Measurements from ENCODE around the gene SDR42E1. TPM values are rescaled to one million over a fixed set of nuclear protein-coding genes. Genes with fewer than 3 reads are reported as not detected.

The SDR42E1 gene
- total and polyA plus RNA-seq, 2 of the 8 experiments (the other 6 are each of a cell fraction or from before 2014, with no cell fraction given) = 0.03 TPM; not detected in 1

- no peaks in the 10 kb centered on the region for H3K9me3 ChIP-seq (ENCODE audit: insufficient read depth in 2 of 2, low read depth in 1 of 2, low read length in 1 of 2)
- H3K23me2 ChIP-seq (ENCODE audit: low read depth, low read length) = no peaks in the 10 kb centered on the region; the same call in 1 of the 2 replicates
- FAIRE-seq = no peak
- no peak overlapping the region for H4K5ac ChIP-seq (ENCODE audit: insufficient read length, low read depth, low read length)
- H3K79me2 ChIP-seq (ENCODE audit: control insufficient read depth in 1 of 2, insufficient read depth in 2 of 2, low read length in 2 of 2) = no peaks in the 10 kb centered on the region
- H3K4ac ChIP-seq (replicated peaks; ENCODE audit: insufficient read length, low read depth, low read length) = no peak overlapping the region
- no peak for DNase-seq (ENCODE audit: low read depth in 1 of 2, low spot score in 2 of 2)
- H3K9ac ChIP-seq (replicated peaks in 1 of 4; ENCODE audit: extremely low read depth in 1 of 4, low read depth in 3 of 4, low read length in 3 of 4) = no peak overlapping the region
- H4K91ac ChIP-seq (replicated peaks; ENCODE audit: insufficient read length, low read length) = no peak overlapping the region
- no peaks in the 10 kb centered on the region for H3K27me3 ChIP-seq (replicated peaks in 1 of 4; ENCODE audit: control insufficient read depth in 3 of 4, extremely low read depth in 1 of 4, insufficient read depth in 3 of 4, low read length in 3 of 4)
- whole genome bisulfite sequencing, 2 experiments (ENCODE audit: extremely low coverage in 1 of 2, insufficient coverage in 1 of 2, insufficient read length in 1 of 2, insufficient replicate concordance in 2 of 2, low coverage in 1 of 2, low lambda C conversion rate in 2 of 2, missing lambda C conversion rate in 1 of 2) = 63% methylated on average over 2 of the region's 2 CpGs; no CpG with 5 or more reads in 1 of the 2 experiments
- no peak overlapping the region for H3K18ac ChIP-seq (ENCODE audit: extremely low read depth, low read length)
- H2AFZ ChIP-seq (ENCODE audit: low read length) = no peak overlapping the region
- no peak overlapping the region for H3K4me2 ChIP-seq (ENCODE audit: insufficient read depth in 1 of 2, low read depth in 2 of 2, low read length in 2 of 2)
- POLR2A ChIA-PET (ENCODE audit: partially characterized antibody) = no interaction called here
- no peak overlapping the region for H3K56ac ChIP-seq (replicated peaks; ENCODE audit: insufficient read length, low read depth, low read length)
- no peaks in the 10 kb centered on the region for H4K20me1 ChIP-seq (replicated peaks in 1 of 2; ENCODE audit: control insufficient read depth in 1 of 2, insufficient read depth in 2 of 2, low read length in 2 of 2)
- TF ChIP-seq RFX5 (IDR thresholded peaks at IDR 0.05; ENCODE audit: borderline replicate concordance, low read depth, low read length) (no peak), SP4 (IDR thresholded peaks at IDR 0.05; ENCODE audit: low read length) (no peak), RBBP5 (IDR thresholded peaks at IDR 0.05; ENCODE audit: borderline replicate concordance, low read depth, low read length) (no peak), MAFK (IDR thresholded peaks at IDR 0.05; ENCODE audit: low read depth, low read length) (no peak), JUN (IDR thresholded peaks at IDR 0.05; ENCODE audit: low read depth, low read length) (no peak), SRF (IDR thresholded peaks at IDR 0.05; ENCODE audit: low read depth, low read length) (no peak), RAD21 (IDR thresholded peaks at IDR 0.05 in 1 of 2, conservative IDR thresholded peaks at IDR 0.05 in 1 of 2; ENCODE audit: low read depth in 2 of 2, low read length in 2 of 2) (no peak)
- H3K36me3 ChIP-seq (ENCODE audit: control insufficient read depth in 2 of 4, insufficient read depth in 4 of 4, low read length in 3 of 4) = no peaks in the 10 kb centered on the region
- H3K4me1 ChIP-seq (replicated peaks in 1 of 4; ENCODE audit: control insufficient read depth in 3 of 4, insufficient read depth in 4 of 4, low read length in 3 of 4) = no peaks in the 10 kb centered on the region
- H3K23ac ChIP-seq (ENCODE audit: insufficient read length) = no peak overlapping the region
- no peak overlapping the region for H2BK12ac ChIP-seq (ENCODE audit: low read depth, low read length)
- no peak overlapping the region for H4K8ac ChIP-seq (ENCODE audit: extremely low read depth, insufficient read depth, low read length)
- CTCF ChIA-PET (ENCODE audit: partially characterized antibody) = interaction anchor here (0.7 to 2.8 kb wide), 9 partner anchors 9 to 186 kb away, joined by 3 to 19 read pairs (median 4); no protein-coding TSS in a partner anchor
- no peak overlapping the region for H2AK5ac ChIP-seq (ENCODE audit: low read depth, low read length)
- no peak overlapping the region for H2BK5ac ChIP-seq (ENCODE audit: low read depth, low read length)
- H3K4me3 ChIP-seq (ENCODE audit: extremely low read depth in 1 of 4, insufficient read depth in 2 of 4, low read depth in 3 of 4, low read length in 4 of 4) = no peak overlapping the region
- no peak overlapping the region for H2BK20ac ChIP-seq (ENCODE audit: low read length)
- H2BK15ac ChIP-seq (ENCODE audit: low read length) = no peak overlapping the region
- H3K79me1 ChIP-seq (ENCODE audit: low read depth, low read length) = no peaks in the 10 kb centered on the region
- H3K27ac ChIP-seq (ENCODE audit: low read depth, low read length) = no peak overlapping the region
- no peak overlapping the region for H2BK120ac ChIP-seq (replicated peaks; ENCODE audit: low read depth, low read length)
- no peak overlapping the region for H3K14ac ChIP-seq (ENCODE audit: insufficient read length)
Observed at GRCh38 chr16:82045465-82045864, 34.2 kb upstream of the SDR42E1 start.

All from H1 (cell line).